Large intestine (tissue), 3 donors: ENCODE results near the gene PEPD. TPM values are rescaled to one million over a fixed set of nuclear protein-coding genes. Genes with fewer than 3 reads are reported as not detected.

Experiments used
- DNase-seq, 2 donors: peaks; one replicate each; pipeline versions ENCODE4 v3.0.0 to v3.0.0-alpha.2; 2013
- H3K27ac ChIP-seq: one replicate; pipeline ENCODE4 v1.5.1; 2013; ENCODE audit warnings: low read length
- H3K27me3 ChIP-seq: 2 replicates; pipeline ENCODE4 v1.6.1; 2013; ENCODE audit warnings: low read length; ENCODE audit not compliant: control insufficient read depth, insufficient read depth
- H3K36me3 ChIP-seq: 2 replicates; pipeline ENCODE4 v1.6.1; 2013; ENCODE audit warnings: low read length; ENCODE audit not compliant: control insufficient read depth, insufficient read depth
- H3K4me1 ChIP-seq: one replicate; pipeline ENCODE4 v1.6.1; 2013; ENCODE audit warnings: low read length; ENCODE audit not compliant: control insufficient read depth, insufficient read depth
- H3K4me3 ChIP-seq: one replicate; pipeline ENCODE4 v1.5.1; 2013; ENCODE audit warnings: low read length
- H3K9me3 ChIP-seq: one replicate; pipeline ENCODE4 v1.6.1; 2013; ENCODE audit warnings: mild to moderate bottlenecking, low read depth, low read length, moderate library complexity; ENCODE audit not compliant: control insufficient read depth
- WGBS: methylation state at CpG from one replicate; pipeline ENCODE4 v1.1.5; 2013; ENCODE audit warnings: low lambda C conversion rate; ENCODE audit not compliant: insufficient coverage; 5-methylcytosine and 5-hydroxymethylcytosine counted together
- polyA plus RNA-seq: library from polyadenylated mRNA; unstranded; fragments of 120-200 nt; gene quantifications from one replicate; pipeline ENCODE4 v1.2.1, GENCODE V29; 2013

The PEPD gene
- polyA plus RNA-seq, 1 donor: 216 TPM

GRCh38 chr19:33339016-33339984 is 182.3 kb downstream of the PEPD start:
- no peaks in the 10 kb centered on the region for H3K36me3 ChIP-seq
- no peak overlapping the region for H3K4me3 ChIP-seq
- H3K9me3 ChIP-seq: no peaks in the 10 kb centered on the region
- no peak for DNase-seq
- 100% methylated on average over 2 of the region's 8 CpGs for WGBS
- H3K27ac ChIP-seq: no peak overlapping the region
- no peaks in the 10 kb centered on the region for H3K27me3 ChIP-seq
- H3K4me1 ChIP-seq: peaks cover 3% of the 10 kb centered on the region

Other genes starting within 250 kb of the PEPD start
- 125 TPM for gene CEBPA, start 219.3 kb downstream of the PEPD start, polyA plus RNA-seq
- 62.9 TPM for gene CEBPG, start 148.1 kb downstream of the PEPD start, polyA plus RNA-seq
- 0.66 TPM for gene CHST8, start 100.2 kb upstream of the PEPD start, polyA plus RNA-seq